ENCODE results near the gene LRRC51. TPM values are rescaled to one million over a fixed set of nuclear protein-coding genes. Genes with fewer than 3 reads are reported as not detected.
"Not testable (repeated sequence)": the region's sequence is repeated elsewhere in the genome, so short reads cannot be mapped to it uniquely, and the experiment has no call there.

The LRRC51 gene
- total RNA-seq, 2 donors from 2014 or later, result 0.75 to 4.5 TPM

GRCh38 chr11:72141066-72141465 lies 60.4 kb downstream of the LRRC51 start:
- peaks cover 22% of the 10 kb centered on the region for H3K27me3 Mint-ChIP-seq
- no peaks in the 10 kb centered on the region for H3K36me3 Mint-ChIP-seq (ENCODE audit: low read depth)
- no peak for DNase-seq
- peak overlapping the region; percentile 3 for H3K27ac Mint-ChIP-seq
- H3K9me3 ChIP-seq (ENCODE audit: control insufficient read depth, low read length, poor library complexity, severe bottlenecking), result peaks cover 3% of the 10 kb centered on the region
- peaks cover 9% of the 10 kb centered on the region for H3K4me1 Mint-ChIP-seq
- no peak overlapping the region for H3K4me3 Mint-ChIP-seq
- peak; percentile 37 for ATAC-seq

DNA sequence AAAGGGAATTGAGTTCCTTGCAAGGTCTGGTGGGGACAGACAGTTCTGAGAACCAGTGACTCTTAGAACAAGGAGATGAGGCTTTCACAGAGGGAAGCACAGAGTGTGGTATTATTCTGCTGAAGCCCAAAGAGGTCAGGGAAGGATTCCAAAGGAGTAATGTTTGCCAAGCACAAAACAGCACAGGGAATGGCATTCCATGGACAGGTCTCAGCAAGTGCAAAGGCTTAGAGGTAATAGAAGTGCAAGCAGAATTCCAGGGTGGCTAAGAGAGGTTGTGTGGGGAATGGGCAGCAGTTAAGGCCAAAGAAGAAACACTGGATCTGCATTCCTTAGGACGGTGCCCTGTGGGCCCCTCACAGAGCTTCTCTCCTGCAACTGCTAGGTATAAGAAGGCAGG lies 61.4 kb downstream of the LRRC51 start:
- not testable (repeated sequence) for DNase-seq; H3K4me1 Mint-ChIP-seq; H3K27ac Mint-ChIP-seq; H3K4me3 Mint-ChIP-seq; H3K36me3 Mint-ChIP-seq (ENCODE audit: low read depth); ATAC-seq; H3K9me3 ChIP-seq (ENCODE audit: control insufficient read depth, low read length, poor library complexity, severe bottlenecking)
- peaks cover 22% of the 10 kb centered on the region for H3K27me3 Mint-ChIP-seq

GRCh38 chr11:72142543-72142942 lies 61.9 kb downstream of the LRRC51 start:
- H3K4me3 Mint-ChIP-seq; DNase-seq; ATAC-seq; H3K9me3 ChIP-seq (ENCODE audit: control insufficient read depth, low read length, poor library complexity, severe bottlenecking); H3K4me1 Mint-ChIP-seq; H3K36me3 Mint-ChIP-seq (ENCODE audit: low read depth); H3K27ac Mint-ChIP-seq: not testable (repeated sequence)
- peaks cover 22% of the 10 kb centered on the region for H3K27me3 Mint-ChIP-seq

GRCh38 chr11:72144807-72145565 lies 64.3 kb downstream of the LRRC51 start:
- peaks cover 3% of the 10 kb centered on the region for H3K9me3 ChIP-seq (ENCODE audit: control insufficient read depth, low read length, poor library complexity, severe bottlenecking)

More at GRCh38 chr11:72144807-72145565, 64.3 kb downstream of the LRRC51 start:
- DNase-seq, result no peak
- ATAC-seq, result no peak
- H3K27ac Mint-ChIP-seq, result no peak overlapping the region
- H3K36me3 Mint-ChIP-seq (ENCODE audit: low read depth), result no peaks in the 10 kb centered on the region
- peaks cover 7% of the 10 kb centered on the region for H3K4me1 Mint-ChIP-seq
- no peak overlapping the region for H3K4me3 Mint-ChIP-seq
- peaks cover 18% of the 10 kb centered on the region for H3K27me3 Mint-ChIP-seq

Other genes with a start within 250 kb of the LRRC51 start
- gene DEFB108B, start 247.7 kb upstream of the LRRC51 start, total RNA-seq, result not detected
- not detected for gene DEFB131B, start 202.4 kb upstream of the LRRC51 start, total RNA-seq
- 10 to 100 TPM; 16.4 to 16.6 TPM for gene XNDC1N, start 152.3 kb upstream of the LRRC51 start, total RNA-seq
- 10 to 100 TPM; 15.7 to 23.4 TPM for gene RNF121, start 151.8 kb upstream of the LRRC51 start, total RNA-seq
- 10 to 100 TPM; 25.7 to 28.0 TPM for gene IL18BP, start 81.9 kb upstream of the LRRC51 start, total RNA-seq
- 100 to 1,000 TPM; 207 to 208 TPM for gene NUMA1, start 308 bp upstream of the LRRC51 start, total RNA-seq
- gene LAMTOR1, start 22.4 kb downstream of the LRRC51 start, total RNA-seq, result 10 to 100 TPM; 43.7 to 74.6 TPM
- gene TOMT, start 25.1 kb downstream of the LRRC51 start, total RNA-seq, result not detected
- 10 to 100 TPM; 47.0 to 54.6 TPM for gene ANAPC15, start 31.8 kb downstream of the LRRC51 start, total RNA-seq
- gene FOLR3, start 54.9 kb downstream of the LRRC51 start, total RNA-seq, result under 1 TPM in 1 of 2 donors, not detected in 1; 0.44 TPM
- gene FOLR1, start 111.3 kb downstream of the LRRC51 start, total RNA-seq, result not detected
- not detected for gene FOLR2, start 135.9 kb downstream of the LRRC51 start, total RNA-seq
- 100 to 1,000 TPM; 102 to 108 TPM for gene INPPL1, start 143.9 kb downstream of the LRRC51 start, total RNA-seq
- gene PHOX2A, start 163.3 kb downstream of the LRRC51 start, total RNA-seq, result not detected

Data from T-helper 17 cell (primary cell).